Neuron (in vitro differentiated cells): ENCODE measurements around the gene SLC39A5.
A peak's percentile ranks its signal among the peaks of the same experiment; 100 is the strongest.
"Not testable (repeated sequence)": the region's sequence is repeated elsewhere in the genome, so short reads cannot be mapped to it uniquely, and the experiment has no call there.

Experiments
- H2AFZ ChIP-seq: one replicate; pipeline ENCODE4 v1.6.1; 2013; ENCODE audit warnings: low read depth, mild to moderate bottlenecking, inconsistent platforms, low read length, moderate library complexity
- H3K27me3 ChIP-seq: one replicate; pipeline ENCODE4 v1.6.1; 2013; ENCODE audit warnings: low read length; ENCODE audit not compliant: insufficient read depth
- H3K36me3 ChIP-seq: one replicate; pipeline ENCODE4 v1.6.1; 2013; ENCODE audit warnings: low read length; ENCODE audit not compliant: insufficient read depth
- H3K4me1 ChIP-seq: one replicate; pipeline ENCODE4 v1.6.1; 2013; ENCODE audit warnings: low read length; ENCODE audit not compliant: insufficient read depth
- H3K4me3 ChIP-seq: 2 replicates; pipeline ENCODE4 v1.5.1; 2013; ENCODE audit warnings: mild to moderate bottlenecking, low read length, moderate library complexity
- H3K9me3 ChIP-seq: one replicate; pipeline ENCODE4 v1.6.1; 2013; ENCODE audit warnings: low read length

Gene SLC39A5

GRCh38 chr12:56229916-56230431, at the start of gene SLC39A5:
Gene SLC39A5 (plus strand): TSS chr12:56230051. CDS start chr12:56231275, 1,224 bp downstream.
- Histone ChIP-seq H2AFZ (no peak within 1 kb of the TSS), H3K4me3 (no peak within 1 kb of the TSS), H3K4me1 (peaks cover 4% of the 10 kb centered on the region), H3K9me3 (no peaks in the 10 kb centered on the region), H3K27me3 (no peaks in the 10 kb centered on the region), H3K36me3 (peaks cover 11% of the 10 kb centered on the region)

DNA sequence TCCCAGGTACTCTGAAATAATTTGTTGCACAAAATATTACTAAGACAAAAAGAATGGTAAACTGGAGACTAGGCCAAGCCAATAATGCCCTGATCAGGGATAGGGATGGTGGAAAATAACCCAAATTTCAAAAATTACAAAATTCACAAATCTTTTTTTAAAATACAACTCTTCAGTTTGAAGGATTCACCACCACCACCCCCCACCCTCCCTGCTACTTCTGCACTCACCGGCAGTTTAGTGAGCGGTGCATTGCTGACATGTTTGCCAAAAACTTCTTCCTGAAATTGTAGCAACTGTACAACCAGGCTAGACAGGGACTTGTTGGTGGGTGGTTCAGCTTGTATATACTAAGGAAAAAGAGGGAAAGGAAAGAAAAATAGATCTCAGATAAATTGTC, 42.9 kb upstream of the SLC39A5 start:
- no peaks in the 10 kb centered on the region for H3K9me3 ChIP-seq
- peaks cover 43% of the 10 kb centered on the region for H3K36me3 ChIP-seq
- peaks cover 17% of the 10 kb centered on the region for H3K4me1 ChIP-seq
- H2AFZ ChIP-seq, result no peak overlapping the region
- H3K27me3 ChIP-seq, result no peaks in the 10 kb centered on the region
- no peak overlapping the region for H3K4me3 ChIP-seq

DNA sequence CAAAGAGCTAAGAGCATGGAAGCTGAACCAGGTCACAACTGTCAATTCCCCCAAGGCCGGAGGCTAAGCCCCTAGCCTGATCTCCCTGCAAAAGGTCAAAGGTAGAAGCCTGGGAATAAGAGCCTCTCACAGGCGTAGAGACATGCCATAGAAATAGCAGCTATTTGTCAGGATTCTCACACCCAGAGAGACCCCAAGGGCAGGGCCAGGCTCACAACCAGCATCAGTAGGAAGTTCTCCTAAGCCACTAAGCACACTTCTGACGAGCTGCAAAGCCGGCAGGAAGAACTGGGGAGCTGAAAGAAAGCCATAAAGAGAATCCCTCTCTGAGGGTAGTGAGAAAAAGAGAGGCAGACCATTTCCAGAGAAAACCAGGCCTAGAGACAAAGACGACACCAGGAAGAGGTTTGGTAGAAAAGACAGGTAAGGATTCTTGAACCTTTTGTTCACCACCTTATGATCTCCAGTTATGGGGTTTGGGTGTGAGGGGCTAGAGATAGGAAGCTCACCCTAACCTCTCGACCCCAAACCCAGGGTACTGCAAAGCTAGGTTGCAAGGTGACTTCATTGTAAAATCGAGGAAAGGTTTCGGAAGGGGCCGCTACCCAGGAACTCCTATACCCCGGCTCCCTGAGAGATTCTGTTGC, 41.6 kb upstream of the SLC39A5 start:
- Histone ChIP-seq H3K4me1 (peaks cover 17% of the 10 kb centered on the region), H2AFZ (peak overlapping the region; percentile 0), H3K4me3 (peak overlapping the region; percentile 62), H3K36me3 (peaks cover 32% of the 10 kb centered on the region), H3K27me3 (no peaks in the 10 kb centered on the region), H3K9me3 (no peaks in the 10 kb centered on the region)

DNA sequence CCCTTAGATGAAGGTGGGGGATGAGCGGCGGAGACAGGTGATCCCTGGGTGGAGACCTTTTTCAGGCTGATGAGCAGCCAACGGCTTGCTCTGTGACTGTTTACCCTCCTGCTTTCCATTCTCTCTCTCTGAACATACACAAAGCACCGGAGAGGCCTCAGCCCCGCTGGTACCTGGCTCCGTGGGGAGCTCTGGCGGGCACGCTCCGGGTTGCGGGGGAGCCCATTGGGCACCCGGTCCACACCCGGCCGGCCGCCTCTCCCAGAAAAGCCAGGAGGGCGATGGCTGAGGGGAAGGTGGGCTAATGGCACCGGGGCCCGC, 41.1 kb upstream of the SLC39A5 start:
- Histone ChIP-seq H3K9me3 (no peaks in the 10 kb centered on the region), H3K27me3 (no peaks in the 10 kb centered on the region), H3K4me1 (peaks cover 17% of the 10 kb centered on the region), H3K36me3 (peaks cover 28% of the 10 kb centered on the region), H2AFZ (peak overlapping the region; percentile 0), H3K4me3 (peak overlapping the region; percentile 62)

DNA sequence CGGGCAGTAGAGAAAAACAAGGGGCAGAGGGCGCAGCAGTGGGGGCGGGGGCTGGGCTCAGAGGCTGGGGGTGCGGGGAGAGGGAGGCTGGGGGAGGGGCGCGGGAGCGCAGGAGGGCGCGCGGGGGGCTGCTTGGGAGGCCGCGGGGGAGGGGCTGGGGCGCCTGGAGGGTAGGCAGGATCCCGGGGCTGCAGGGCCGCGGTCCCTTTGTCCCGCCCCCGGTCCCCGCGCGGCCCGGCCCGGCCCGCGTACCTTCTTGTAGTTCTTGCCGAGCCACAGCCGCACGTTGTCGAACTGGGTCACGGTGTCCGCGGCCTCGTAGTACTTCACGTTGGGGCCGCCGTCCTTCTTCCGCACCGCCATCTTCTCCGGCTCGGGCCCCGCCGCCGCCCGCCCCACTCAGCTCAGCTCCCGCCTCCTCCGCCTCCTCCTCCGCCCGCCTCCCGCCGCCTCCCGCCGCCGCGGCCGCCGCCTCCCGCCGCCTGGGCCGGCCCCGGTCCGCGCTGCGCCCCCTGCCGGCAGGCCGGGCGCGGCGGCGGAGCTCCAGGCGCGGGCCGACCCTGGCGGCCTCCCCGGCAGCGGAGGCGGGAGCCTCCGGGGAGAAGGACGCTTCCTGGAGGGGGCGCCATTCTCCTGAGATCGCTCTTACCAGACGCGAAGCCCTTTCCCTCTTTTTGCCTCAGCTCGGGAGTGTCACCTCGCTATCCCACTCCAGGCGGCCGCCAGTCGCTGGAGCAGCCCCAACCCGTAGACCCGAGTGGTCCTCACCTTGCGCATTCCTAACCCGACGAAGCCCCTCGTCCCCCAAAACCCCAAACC, 40.5 kb upstream of the SLC39A5 start, which contains the start of gene SMARCC2:
TSS of gene SMARCC2 (minus strand) at position 385 of the 819 bp plus-strand sequence. CDS start at position 363, 22 bp downstream.
- Histone ChIP-seq H3K4me3 (peak within 1 kb of the TSS; percentile 91), H3K36me3 (peaks cover 22% of the 10 kb centered on the region), H3K27me3 (no peaks in the 10 kb centered on the region), H2AFZ (peak within 1 kb of the TSS; percentile 100), H3K4me1 (peaks cover 17% of the 10 kb centered on the region), H3K9me3 (no peaks in the 10 kb centered on the region)

DNA sequence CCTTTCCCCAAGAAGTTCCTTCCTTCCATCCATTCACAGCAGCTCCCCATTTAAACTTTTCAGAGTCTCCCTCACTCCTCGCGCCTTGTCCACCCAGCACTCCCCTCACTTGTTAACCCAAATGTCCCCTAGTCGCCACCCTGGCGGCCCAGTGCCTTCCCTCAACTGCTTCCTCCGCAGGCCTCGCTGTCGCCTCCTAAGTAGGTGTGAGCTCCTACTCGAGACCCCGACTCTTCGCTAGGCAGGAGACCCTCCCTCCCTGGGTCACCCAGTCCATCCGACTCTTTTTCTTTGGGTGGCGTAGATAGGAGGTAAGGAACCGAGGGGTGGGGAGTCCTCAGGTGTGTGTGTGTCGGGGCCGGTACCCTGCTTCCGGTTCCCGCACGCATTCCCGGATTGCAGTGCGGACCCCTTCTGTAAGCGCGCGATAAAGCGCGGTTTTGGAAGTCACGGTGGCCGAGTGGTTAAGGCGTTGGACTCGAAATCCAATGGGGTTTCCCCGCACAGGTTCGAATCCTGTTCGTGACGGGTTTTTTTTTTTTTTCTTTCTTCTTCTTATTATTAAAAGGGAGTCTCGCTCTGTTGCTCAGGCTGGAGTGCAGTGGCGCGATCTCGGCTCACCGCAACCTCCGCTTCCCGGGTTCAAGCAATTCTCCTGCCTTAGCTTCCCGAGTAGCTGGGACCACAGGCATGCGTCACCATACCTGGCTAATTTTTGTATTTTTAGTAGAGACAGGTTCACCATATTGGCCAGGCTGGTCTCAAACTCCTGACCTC, 39.7 kb upstream of the SLC39A5 start:
- Histone ChIP-seq H3K4me1 (peaks cover 17% of the 10 kb centered on the region), H3K9me3 (no peaks in the 10 kb centered on the region), H3K36me3 (peaks cover 14% of the 10 kb centered on the region), H3K4me3 (peak overlapping the region; percentile 91), H3K27me3 (no peaks in the 10 kb centered on the region), H2AFZ (peak overlapping the region; percentile 100)

GRCh38 chr12:56190695-56191155, 39.1 kb upstream of the SLC39A5 start:
- Histone ChIP-seq H3K4me1 (peaks cover 17% of the 10 kb centered on the region), H3K27me3 (no peaks in the 10 kb centered on the region), H3K9me3 (no peaks in the 10 kb centered on the region), H3K4me3 (peak overlapping the region; percentile 91), H3K36me3 (peaks cover 10% of the 10 kb centered on the region), H2AFZ (no peak overlapping the region)

GRCh38 chr12:56192582-56192981, 37.3 kb upstream of the SLC39A5 start:
- no peak overlapping the region for H3K4me3 ChIP-seq
- no peaks in the 10 kb centered on the region for H3K27me3 ChIP-seq
- H3K36me3 ChIP-seq, result no peaks in the 10 kb centered on the region
- peak overlapping the region; percentile 96 for H2AFZ ChIP-seq
- H3K9me3 ChIP-seq, result no peaks in the 10 kb centered on the region
- H3K4me1 ChIP-seq, result peaks cover 11% of the 10 kb centered on the region

DNA sequence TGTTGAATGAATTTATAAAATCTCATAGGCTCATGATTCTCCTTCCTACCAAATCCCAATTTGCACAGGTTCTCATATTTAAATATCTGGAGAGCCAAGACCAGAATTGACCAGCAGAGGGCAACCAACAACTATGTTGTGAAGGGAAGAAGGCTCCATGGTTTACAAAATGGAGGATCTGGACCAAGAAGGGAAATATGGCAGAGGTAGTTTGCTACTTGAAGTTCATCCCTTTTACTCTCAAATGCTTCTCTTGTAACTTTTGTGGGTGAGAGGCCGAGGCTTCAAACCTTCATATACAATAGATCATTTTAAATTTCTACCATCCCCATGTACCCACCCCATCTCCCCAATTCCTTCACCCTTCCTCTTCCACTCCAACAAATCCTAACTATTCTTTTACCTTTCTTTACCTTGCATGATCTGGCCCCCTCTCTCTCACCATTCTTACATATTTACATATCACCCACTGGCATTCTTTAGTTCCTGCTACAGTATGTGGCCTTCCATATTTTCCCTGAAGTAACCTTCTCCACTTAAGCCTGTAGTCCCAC, 36.7 kb upstream of the SLC39A5 start:
- Histone ChIP-seq H3K9me3 (no peaks in the 10 kb centered on the region), H3K4me1 (peaks cover 5% of the 10 kb centered on the region), H3K4me3 (peak overlapping the region; percentile 8), H3K27me3 (no peaks in the 10 kb centered on the region), H3K36me3 (no peaks in the 10 kb centered on the region), H2AFZ (peak overlapping the region; percentile 96)

DNA sequence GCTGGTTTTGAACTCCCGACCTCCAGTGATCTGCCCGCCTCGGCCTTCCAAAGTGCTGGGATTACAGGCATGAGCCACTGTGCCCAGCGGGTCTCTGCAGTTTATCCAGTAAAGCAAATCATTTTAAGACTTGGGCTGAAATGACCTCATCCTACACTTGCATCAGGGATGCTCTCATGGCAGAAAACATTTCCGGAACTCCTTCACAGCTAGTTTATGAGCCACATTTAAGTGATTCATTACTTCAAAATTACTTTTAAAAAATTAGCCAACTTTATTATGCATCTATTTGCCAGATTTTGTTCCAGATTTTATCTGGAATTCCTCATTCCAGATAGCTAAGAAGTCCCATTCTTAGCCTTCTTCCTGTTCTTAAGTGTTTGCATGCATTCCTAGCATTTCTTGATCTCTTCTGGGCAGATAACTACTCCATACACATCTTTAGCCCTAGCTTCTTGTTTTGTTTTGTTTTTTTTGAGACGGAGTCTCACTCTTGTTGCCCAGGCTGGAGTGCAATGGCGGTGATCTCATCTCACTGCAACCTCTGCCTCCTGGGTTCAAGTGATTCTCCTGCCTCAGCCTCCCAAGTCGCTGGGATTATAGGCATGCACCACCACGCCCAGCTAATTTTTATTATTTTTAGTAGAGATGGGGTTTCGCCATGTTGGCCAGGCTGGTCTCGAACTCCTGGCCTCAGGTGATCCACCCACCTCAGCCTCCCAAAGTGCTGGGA, 32.9 kb upstream of the SLC39A5 start:
- not testable (repeated sequence) for H3K4me1 ChIP-seq, H3K36me3 ChIP-seq, H3K4me3 ChIP-seq, H3K9me3 ChIP-seq, H3K27me3 ChIP-seq, H2AFZ ChIP-seq

- no peak overlapping the region for H2AFZ ChIP-seq
- no peaks in the 10 kb centered on the region for H3K4me1 ChIP-seq
- H3K4me3 ChIP-seq, result no peak overlapping the region
- no peaks in the 10 kb centered on the region for H3K27me3 ChIP-seq
- no peaks in the 10 kb centered on the region for H3K9me3 ChIP-seq
- no peaks in the 10 kb centered on the region for H3K36me3 ChIP-seq
Measured at GRCh38 chr12:56197921-56198635, 31.8 kb upstream of the SLC39A5 start.

GRCh38 chr12:56198836-56199235, 31.0 kb upstream of the SLC39A5 start:
- Histone ChIP-seq H3K27me3 (no peaks in the 10 kb centered on the region), H3K36me3 (no peaks in the 10 kb centered on the region), H3K4me3 (no peak overlapping the region), H3K4me1 (no peaks in the 10 kb centered on the region), H3K9me3 (no peaks in the 10 kb centered on the region), H2AFZ (no peak overlapping the region)
